Mammary epithelial cell (primary cell): ENCODE measurements around the gene KIAA0319L.

Experiments used
- CTCF ChIP-seq, 2 donors: IDR thresholded peaks in 1 of 2; conservative IDR thresholded peaks in 1 of 2; 2 replicates each; pipeline ENCODE4 v1.5.1; 2011 to 2012; ENCODE audit warnings: inconsistent platforms in 2 of 2, low read length in 2 of 2, mild to moderate bottlenecking in 2 of 2, control low read depth in 1 of 2, low read depth in 1 of 2; ENCODE audit not compliant: insufficient read depth in 1 of 2; ENCODE audit errors: extremely low read depth in 1 of 2
- EZH2 ChIP-seq: IDR thresholded peaks from 2 replicates; pipeline ENCODE4 v1.6.1; 2012; ENCODE audit warnings: low read length, inconsistent platforms, borderline replicate concordance

DNA sequence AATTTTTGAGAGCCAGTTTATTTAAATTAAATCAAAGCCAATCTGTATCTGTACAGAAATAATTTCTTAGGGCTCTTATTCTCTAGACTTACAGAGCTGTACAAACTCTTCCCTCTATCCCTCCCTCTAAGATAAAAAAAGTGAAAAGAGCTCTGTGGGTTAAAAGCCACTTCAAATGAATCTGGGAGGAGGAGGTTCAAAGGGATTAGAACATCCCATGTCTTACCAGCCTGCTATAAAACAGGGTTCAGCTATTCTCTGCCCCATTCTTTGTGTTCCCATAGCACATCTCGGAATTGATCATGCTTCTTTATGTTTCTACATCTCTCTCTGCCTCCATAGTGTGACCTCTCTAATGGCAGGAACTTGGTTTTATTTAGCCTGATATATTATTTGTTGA is 19.4 kb downstream of the KIAA0319L start:
- no peak for TF ChIP-seq CTCF (conservative IDR thresholded peaks at IDR 0.05 in 1 of 2, IDR thresholded peaks at IDR 0.05 in 1 of 2; ENCODE audit: extremely low read depth in 1 of 2, insufficient read depth in 1 of 2, low read depth in 1 of 2, low read length in 2 of 2)
- no peak for TF ChIP-seq EZH2
